ENCODE results near the gene PCDH19. TPM values are rescaled to one million over a fixed set of nuclear protein-coding genes. Genes with fewer than 3 reads are reported as not detected.

PCDH19 gene
- total RNA-seq, 2 donors from 2014 or later, result 0.91 to 1.6 TPM

DNA sequence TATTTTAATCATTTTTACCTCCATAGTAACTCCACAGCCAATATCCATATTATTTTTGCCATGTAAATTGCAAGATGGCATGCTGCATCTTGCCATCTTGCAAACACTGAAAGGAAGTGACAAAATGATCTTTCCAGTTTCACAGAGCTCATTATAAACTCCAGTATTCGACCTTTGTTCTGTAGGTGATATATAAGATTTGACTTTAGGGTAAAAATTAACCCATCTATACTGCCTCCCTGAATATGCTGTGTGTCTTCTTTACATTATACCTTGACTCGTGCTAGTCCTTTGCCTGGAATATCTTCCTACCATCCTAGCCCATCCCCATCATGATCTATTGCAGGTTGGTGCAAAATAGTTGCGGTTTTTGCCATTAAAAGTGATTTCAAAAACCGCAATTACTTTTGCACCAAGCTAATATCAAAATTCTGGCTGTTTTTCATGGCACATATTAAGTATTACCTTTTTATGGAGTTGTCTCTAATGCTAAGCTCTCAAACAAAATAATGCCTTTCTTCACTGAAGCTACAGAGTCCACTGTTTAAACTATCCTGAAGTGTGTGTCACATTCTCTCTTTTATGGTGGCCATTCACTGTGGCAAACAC lies 161.1 kb downstream of the PCDH19 start:
- no peaks in the 10 kb centered on the region for H3K9me3 ChIP-seq
- no peaks in the 10 kb centered on the region for H3K4me1 ChIP-seq (replicated peaks)
- no peak overlapping the region for H3K4me3 ChIP-seq
- H3K27me3 ChIP-seq (replicated peaks; ENCODE audit: insufficient read depth), result no peaks in the 10 kb centered on the region
- TF ChIP-seq, protein P1, sequence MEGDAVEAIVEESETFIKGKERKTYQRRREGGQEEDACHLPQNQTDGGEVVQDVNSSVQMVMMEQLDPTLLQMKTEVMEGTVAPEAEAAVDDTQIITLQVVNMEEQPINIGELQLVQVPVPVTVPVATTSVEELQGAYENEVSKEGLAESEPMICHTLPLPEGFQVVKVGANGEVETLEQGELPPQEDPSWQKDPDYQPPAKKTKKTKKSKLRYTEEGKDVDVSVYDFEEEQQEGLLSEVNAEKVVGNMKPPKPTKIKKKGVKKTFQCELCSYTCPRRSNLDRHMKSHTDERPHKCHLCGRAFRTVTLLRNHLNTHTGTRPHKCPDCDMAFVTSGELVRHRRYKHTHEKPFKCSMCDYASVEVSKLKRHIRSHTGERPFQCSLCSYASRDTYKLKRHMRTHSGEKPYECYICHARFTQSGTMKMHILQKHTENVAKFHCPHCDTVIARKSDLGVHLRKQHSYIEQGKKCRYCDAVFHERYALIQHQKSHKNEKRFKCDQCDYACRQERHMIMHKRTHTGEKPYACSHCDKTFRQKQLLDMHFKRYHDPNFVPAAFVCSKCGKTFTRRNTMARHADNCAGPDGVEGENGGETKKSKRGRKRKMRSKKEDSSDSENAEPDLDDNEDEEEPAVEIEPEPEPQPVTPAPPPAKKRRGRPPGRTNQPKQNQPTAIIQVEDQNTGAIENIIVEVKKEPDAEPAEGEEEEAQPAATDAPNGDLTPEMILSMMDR (IDR thresholded peaks at IDR 0.05), result no peak
- TF ChIP-seq POLR2A (IDR thresholded peaks at IDR 0.05), result no peak
- no peak overlapping the region for H3K27ac ChIP-seq
- intact Hi-C loops (cut with DNase I), result no loop called here
- no peaks in the 10 kb centered on the region for H3K36me3 ChIP-seq
- no peak for DNase-seq (ENCODE audit: low spot score)
- WGBS, result 83% methylated on average over 4 of the region's 4 CpGs

GRCh38 chrX:100247826-100248225 lies 162.2 kb downstream of the PCDH19 start:
- no peak for DNase-seq (ENCODE audit: low spot score)
- Histone ChIP-seq H3K4me1 (replicated peaks) (no peaks in the 10 kb centered on the region), H3K27ac (no peak overlapping the region), H3K9me3 (no peaks in the 10 kb centered on the region), H3K4me3 (no peak overlapping the region), H3K27me3 (replicated peaks; ENCODE audit: insufficient read depth) (no peaks in the 10 kb centered on the region), H3K36me3 (no peaks in the 10 kb centered on the region)
- intact Hi-C loops (cut with DNase I), result no loop called here
- TF ChIP-seq, protein P1 (IDR thresholded peaks at IDR 0.05), result no peak
- TF ChIP-seq POLR2AphosphoS5 (IDR thresholded peaks at IDR 0.05) (no peak), POLR2A (IDR thresholded peaks at IDR 0.05) (no peak)

DNA sequence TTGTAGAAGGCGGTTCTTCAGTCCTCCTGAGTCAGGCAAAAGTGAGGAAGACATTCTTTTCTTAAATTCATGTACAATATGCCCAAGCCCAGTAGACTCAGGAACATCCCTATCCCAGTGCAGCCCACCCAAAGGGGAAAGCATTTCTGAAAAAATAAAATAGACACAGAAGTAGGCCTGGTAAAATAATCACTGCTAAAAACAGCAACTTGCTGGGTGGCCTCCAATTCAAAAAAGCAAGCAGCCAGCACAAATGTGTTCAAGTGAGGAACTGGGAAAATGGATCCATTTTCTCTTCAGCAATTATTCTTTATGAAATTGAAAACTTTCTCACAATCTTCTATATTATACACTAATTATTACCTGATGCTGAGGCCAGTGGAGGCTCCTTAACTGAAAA lies 165.4 kb downstream of the PCDH19 start:
- WGBS, result 94% methylated on average over 1 of the region's 1 CpG

More for the DNA sequence above, 165.4 kb downstream of the PCDH19 start:
- H3K9me3 ChIP-seq, result no peaks in the 10 kb centered on the region
- no peaks in the 10 kb centered on the region for H3K4me1 ChIP-seq (replicated peaks)
- intact Hi-C loops (cut with DNase I), result no loop called here
- TF ChIP-seq POLR2AphosphoS5 (IDR thresholded peaks at IDR 0.05) (no peak), POLR2A (IDR thresholded peaks at IDR 0.05) (no peak)
- TF ChIP-seq, protein P1 (IDR thresholded peaks at IDR 0.05), result no peak
- no peak overlapping the region for H3K27ac ChIP-seq
- no peak for DNase-seq (ENCODE audit: low spot score)
- H3K36me3 ChIP-seq, result no peaks in the 10 kb centered on the region
- H3K27me3 ChIP-seq (replicated peaks; ENCODE audit: insufficient read depth), result no peaks in the 10 kb centered on the region
- H3K4me3 ChIP-seq, result no peak overlapping the region

Other genes with a start within 250 kb of the PCDH19 start
- not detected for gene TNMD, start 174.7 kb upstream of the PCDH19 start, total RNA-seq
- 10 to 100 TPM; 26.1 to 34.9 TPM for gene TSPAN6, start 226.5 kb upstream of the PCDH19 start, total RNA-seq
- 1 to 10 TPM; 4.8 to 5.1 TPM for gene SRPX2, start 233.9 kb upstream of the PCDH19 start, total RNA-seq

All from prostate gland (tissue), 2 donors.